NT2/D1 (cell line): ENCODE results near the gene CLASP1.
"Not testable (repeated sequence)": the region's sequence is repeated elsewhere in the genome, so short reads cannot be mapped to it uniquely, and the experiment has no call there.

Experiments used
- DNase-seq: peaks from one replicate; pipeline ENCODE4 v3.0.0-alpha.2; 2011; ENCODE audit warnings: low read depth, low spot score
- H3K27me3 ChIP-seq: 2 replicates; pipeline ENCODE4 v1.6.0; 2011; ENCODE audit warnings: mild to moderate bottlenecking; ENCODE audit not compliant: insufficient read length, insufficient read depth
- H3K36me3 ChIP-seq: 2 replicates; pipeline ENCODE4 v1.6.1; 2011; ENCODE audit warnings: mild to moderate bottlenecking, low read length, mixed read lengths; ENCODE audit not compliant: insufficient read depth, insufficient read length
- H3K4me1 ChIP-seq: 2 replicates; pipeline ENCODE4 v1.5.1; 2011; ENCODE audit not compliant: insufficient read depth, insufficient read length
- H3K4me3 ChIP-seq: 2 replicates; pipeline ENCODE4 v1.5.1; 2011; ENCODE audit warnings: low read depth; ENCODE audit not compliant: insufficient read length
- H3K9ac ChIP-seq: 2 replicates; pipeline ENCODE4 v1.6.0; 2011; ENCODE audit warnings: low read depth; ENCODE audit not compliant: insufficient read length
- H3K9me3 ChIP-seq: 2 replicates; pipeline ENCODE4 v1.5.1; 2011; ENCODE audit warnings: mild to moderate bottlenecking, low read length; ENCODE audit not compliant: insufficient read depth
- SUZ12 ChIP-seq: IDR thresholded peaks from 2 replicates; pipeline ENCODE4 v1.6.1; 2011; ENCODE audit not compliant: insufficient read length, insufficient read depth; ENCODE audit errors: extremely low read depth
- YY1 ChIP-seq: IDR thresholded peaks from 2 replicates; pipeline ENCODE4 v1.6.1; 2011; ENCODE audit not compliant: insufficient read length, insufficient read depth
- ZNF274 ChIP-seq: IDR thresholded peaks from 2 replicates; pipeline ENCODE4 v1.6.1; 2011; ENCODE audit warnings: mild to moderate bottlenecking, low read depth, low read length

CLASP1 gene

DNA sequence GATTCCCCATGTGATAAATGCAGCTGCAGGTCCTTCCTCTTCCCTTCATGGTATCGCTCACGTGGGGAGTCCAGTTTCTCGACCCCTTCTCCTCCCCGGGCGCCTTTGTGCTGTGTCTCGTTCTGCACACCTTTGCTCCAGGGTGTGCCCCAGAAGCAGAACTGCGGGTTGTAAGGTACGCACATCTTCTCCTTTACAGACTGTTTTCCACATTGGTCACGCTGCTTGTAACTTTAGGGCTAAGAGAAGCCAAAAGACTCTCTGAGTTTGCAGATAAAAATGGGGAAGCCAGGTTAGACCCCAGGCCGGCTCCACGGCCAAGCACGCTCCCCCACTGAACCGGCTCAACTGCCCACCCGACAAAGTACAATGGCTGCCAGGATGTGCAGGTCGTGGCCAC is 318.3 kb downstream of the CLASP1 start:
- TF ChIP-seq ZNF274: no peak
- no peak for TF ChIP-seq SUZ12
- no peak for TF ChIP-seq YY1
- no peak for DNase-seq
- no peaks in the 10 kb centered on the region for H3K9me3 ChIP-seq

GRCh38 chr2:121329786-121330185 is 319.5 kb downstream of the CLASP1 start:
- no peaks in the 10 kb centered on the region for H3K27me3 ChIP-seq
- no peak overlapping the region for H3K4me3 ChIP-seq
- H3K4me1 ChIP-seq: peaks cover 2% of the 10 kb centered on the region
- H3K36me3 ChIP-seq: no peaks in the 10 kb centered on the region
- H3K9ac ChIP-seq: no peak overlapping the region
- no peaks in the 10 kb centered on the region for H3K9me3 ChIP-seq
- TF ChIP-seq YY1 (no peak), ZNF274 (no peak), SUZ12 (no peak)
- DNase-seq: no peak

More for the DNA sequence above, 318.3 kb downstream of the CLASP1 start:
- Histone ChIP-seq H3K4me1 (peaks cover 6% of the 10 kb centered on the region), H3K36me3 (no peaks in the 10 kb centered on the region), H3K4me3 (no peak overlapping the region), H3K9ac (no peak overlapping the region), H3K27me3 (no peaks in the 10 kb centered on the region)

- no peak overlapping the region for H3K4me3 ChIP-seq
- no peaks in the 10 kb centered on the region for H3K9me3 ChIP-seq
- DNase-seq: no peak
- TF ChIP-seq ZNF274 (no peak), YY1 (no peak), SUZ12 (no peak)
- no peaks in the 10 kb centered on the region for H3K27me3 ChIP-seq
- no peak overlapping the region for H3K9ac ChIP-seq
- H3K36me3 ChIP-seq: no peaks in the 10 kb centered on the region
- peaks cover 9% of the 10 kb centered on the region for H3K4me1 ChIP-seq
Measured at GRCh38 chr2:121326628-121327027, 322.6 kb downstream of the CLASP1 start.

DNA sequence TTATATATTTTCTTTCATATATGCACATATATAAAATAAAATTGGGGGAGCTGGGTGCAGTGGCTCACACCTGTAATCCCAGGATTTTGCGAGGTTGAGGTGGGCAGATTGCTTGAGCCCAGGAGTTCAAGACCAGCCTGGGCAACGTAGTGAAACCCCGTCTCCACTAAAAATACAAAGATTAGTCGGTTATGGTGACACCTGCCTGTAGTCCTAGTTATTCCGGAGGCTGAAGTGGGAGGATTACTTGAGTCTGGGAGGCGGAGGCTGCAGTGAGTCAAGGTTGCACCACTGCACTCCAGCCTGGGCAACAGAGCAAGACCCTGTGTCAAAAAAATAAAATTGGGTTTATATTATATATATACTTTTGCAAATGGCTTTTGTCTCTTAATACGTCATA is 324.7 kb downstream of the CLASP1 start:
- Histone ChIP-seq H3K4me1 (peaks cover 7% of the 10 kb centered on the region), H3K9me3 (no peaks in the 10 kb centered on the region), H3K9ac (no peak overlapping the region), H3K36me3 (no peaks in the 10 kb centered on the region), H3K27me3 (no peaks in the 10 kb centered on the region), H3K4me3 (no peak overlapping the region)
- no peak for DNase-seq
- TF ChIP-seq ZNF274 (no peak), SUZ12 (no peak), YY1 (no peak)

DNA sequence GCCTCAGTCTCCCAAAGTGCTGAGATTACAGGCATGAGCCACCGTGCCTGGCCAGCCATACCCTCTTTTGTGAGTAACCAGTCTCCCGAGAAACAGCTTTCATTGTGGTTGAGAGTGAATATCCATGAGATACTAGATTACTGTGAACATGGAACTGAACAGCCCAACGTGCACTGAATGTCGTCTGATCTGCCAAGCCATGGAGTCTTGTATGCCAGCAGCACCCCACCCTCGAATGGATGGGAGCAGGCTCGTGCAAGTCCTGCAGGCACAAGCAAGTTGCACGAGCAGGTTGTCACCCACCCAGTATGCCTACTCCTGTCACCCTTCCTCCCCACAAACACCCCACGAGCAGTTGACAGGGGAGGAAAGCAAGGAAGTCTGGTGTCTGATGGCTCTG is 327.8 kb downstream of the CLASP1 start:
- H3K9ac ChIP-seq: no peak overlapping the region
- H3K9me3 ChIP-seq: no peaks in the 10 kb centered on the region
- no peak for TF ChIP-seq ZNF274
- no peak for TF ChIP-seq SUZ12
- no peak for TF ChIP-seq YY1
- DNase-seq: no peak
- H3K4me3 ChIP-seq: no peak overlapping the region
- H3K36me3 ChIP-seq: no peaks in the 10 kb centered on the region
- no peaks in the 10 kb centered on the region for H3K27me3 ChIP-seq
- H3K4me1 ChIP-seq: peaks cover 7% of the 10 kb centered on the region

DNA sequence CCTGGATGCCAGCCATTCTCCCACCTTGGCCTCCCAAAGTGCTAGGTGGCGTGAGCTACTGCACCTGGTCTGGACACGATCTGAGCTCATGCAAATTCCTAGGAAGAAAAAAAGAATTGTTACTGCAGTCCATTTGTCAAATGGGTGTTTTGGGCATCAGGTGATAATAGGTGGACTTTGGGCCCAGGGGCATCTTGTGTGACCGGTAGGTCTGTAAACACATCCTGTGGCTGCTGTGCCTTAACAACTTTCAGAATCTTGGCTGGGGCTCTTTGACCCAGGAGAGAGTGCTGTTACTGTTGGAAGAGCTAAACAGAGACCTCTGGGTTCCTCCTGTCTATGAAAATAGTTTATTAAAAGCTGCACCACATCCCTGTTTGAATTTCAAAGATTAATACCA is 329.3 kb downstream of the CLASP1 start:
- Histone ChIP-seq H3K4me1 (peaks cover 7% of the 10 kb centered on the region), H3K27me3 (no peaks in the 10 kb centered on the region), H3K36me3 (no peaks in the 10 kb centered on the region), H3K9me3 (no peaks in the 10 kb centered on the region), H3K4me3 (no peak overlapping the region), H3K9ac (no peak overlapping the region)
- TF ChIP-seq SUZ12 (no peak), ZNF274 (no peak)
- DNase-seq: no peak

DNA sequence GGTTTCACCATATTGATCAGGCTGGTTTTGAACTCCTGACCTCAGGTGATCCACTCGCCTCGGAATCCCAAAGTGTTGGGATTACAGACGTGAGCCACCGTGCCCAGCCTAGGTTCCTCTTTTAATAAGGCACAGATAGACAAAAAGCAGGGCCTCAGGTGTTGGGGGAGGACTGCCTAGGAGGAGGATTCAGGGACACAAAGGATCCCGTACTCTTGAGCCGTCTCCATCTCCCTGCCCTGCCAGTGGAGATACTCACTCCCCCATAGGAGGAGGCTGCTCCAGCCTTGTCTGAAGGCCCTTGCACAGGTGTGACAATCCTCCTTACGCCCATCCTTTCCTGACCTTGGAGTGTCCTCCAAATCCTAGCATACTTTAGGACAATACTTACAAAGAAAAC is 332.3 kb downstream of the CLASP1 start:
- H3K9ac ChIP-seq: no peak overlapping the region
- no peaks in the 10 kb centered on the region for H3K27me3 ChIP-seq
- H3K9me3 ChIP-seq: no peaks in the 10 kb centered on the region
- no peak for DNase-seq
- no peak for TF ChIP-seq SUZ12
- no peak for TF ChIP-seq ZNF274
- TF ChIP-seq YY1: no peak
- no peak overlapping the region for H3K4me3 ChIP-seq
- no peaks in the 10 kb centered on the region for H3K4me1 ChIP-seq
- H3K36me3 ChIP-seq: no peaks in the 10 kb centered on the region

- H3K9me3 ChIP-seq, DNase-seq, H3K27me3 ChIP-seq, H3K4me1 ChIP-seq, H3K9ac ChIP-seq, H3K36me3 ChIP-seq, H3K4me3 ChIP-seq: not testable (repeated sequence)
Measured at GRCh38 chr2:121313701-121314100, 335.6 kb downstream of the CLASP1 start.
